Measurements from ENCODE around the gene CACNB4.

GRCh38 chr2:151900331-151900730 lies 198.5 kb downstream of the CACNB4 start:
- TF ChIP-seq CTCF (IDR thresholded peaks at IDR 0.05 in 8 of 11, conservative IDR thresholded peaks at IDR 0.05 in 3 of 11) (no peak), POLR2AphosphoS5 (IDR thresholded peaks at IDR 0.05) (no peak), POLR2A (IDR thresholded peaks at IDR 0.05) (no peak)
